Ishikawa (cell line): Measurements from ENCODE around the gene XRCC4.

ENCODE experiments used
- RAD21 ChIP-seq: IDR thresholded peaks from 2 replicates; pipeline ENCODE4 v1.6.1; 2012; ENCODE audit warnings: low read depth
- USF1 ChIP-seq: IDR thresholded peaks from 2 replicates; pipeline ENCODE4 v1.6.1; 2012

- TF ChIP-seq USF1 (no peak), RAD21 (no peak)
Measured at GRCh38 chr5:83124593-83124992, 47.2 kb downstream of the XRCC4 start.
